ENCODE data around the gene SH3BP4. TPM values are rescaled to one million over a fixed set of nuclear protein-coding genes. Genes with fewer than 3 reads are reported as not detected.

SH3BP4 gene
- total RNA-seq, 1 experiment from 2014 or later = 93.8 TPM

DNA sequence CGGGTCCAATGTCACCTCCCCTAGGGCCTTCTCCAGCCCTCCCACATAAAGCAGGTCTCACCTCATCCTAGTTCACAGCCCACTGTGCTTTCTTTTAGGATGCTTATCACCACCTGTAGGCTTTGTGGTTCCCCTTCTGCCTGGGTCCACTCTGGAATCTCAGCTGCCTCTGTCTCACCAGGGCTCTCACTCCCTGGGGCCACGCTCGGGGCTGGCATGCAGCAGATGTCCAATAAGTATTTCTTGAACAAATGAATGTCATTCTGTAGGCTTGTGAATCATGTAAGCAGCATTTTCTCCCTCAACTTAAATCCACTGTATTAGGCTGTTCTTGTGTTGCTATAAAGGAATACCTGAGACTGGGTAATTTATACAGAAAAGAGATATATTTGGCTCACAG is 4.3 kb upstream of the SH3BP4 start:
- H2BK5ac ChIP-seq (ENCODE audit: insufficient read length, low read length) = no peak overlapping the region
- H3K14ac ChIP-seq (ENCODE audit: insufficient read depth, low read length) = no peak overlapping the region
- no peak overlapping the region for H3K56ac ChIP-seq (ENCODE audit: insufficient read length, low read depth, low read length)
- no peak overlapping the region for H3T11ph ChIP-seq (ENCODE audit: low read length)
- H2BK15ac ChIP-seq (ENCODE audit: low read depth, low read length) = no peak overlapping the region
- TF ChIP-seq, protein P1, sequence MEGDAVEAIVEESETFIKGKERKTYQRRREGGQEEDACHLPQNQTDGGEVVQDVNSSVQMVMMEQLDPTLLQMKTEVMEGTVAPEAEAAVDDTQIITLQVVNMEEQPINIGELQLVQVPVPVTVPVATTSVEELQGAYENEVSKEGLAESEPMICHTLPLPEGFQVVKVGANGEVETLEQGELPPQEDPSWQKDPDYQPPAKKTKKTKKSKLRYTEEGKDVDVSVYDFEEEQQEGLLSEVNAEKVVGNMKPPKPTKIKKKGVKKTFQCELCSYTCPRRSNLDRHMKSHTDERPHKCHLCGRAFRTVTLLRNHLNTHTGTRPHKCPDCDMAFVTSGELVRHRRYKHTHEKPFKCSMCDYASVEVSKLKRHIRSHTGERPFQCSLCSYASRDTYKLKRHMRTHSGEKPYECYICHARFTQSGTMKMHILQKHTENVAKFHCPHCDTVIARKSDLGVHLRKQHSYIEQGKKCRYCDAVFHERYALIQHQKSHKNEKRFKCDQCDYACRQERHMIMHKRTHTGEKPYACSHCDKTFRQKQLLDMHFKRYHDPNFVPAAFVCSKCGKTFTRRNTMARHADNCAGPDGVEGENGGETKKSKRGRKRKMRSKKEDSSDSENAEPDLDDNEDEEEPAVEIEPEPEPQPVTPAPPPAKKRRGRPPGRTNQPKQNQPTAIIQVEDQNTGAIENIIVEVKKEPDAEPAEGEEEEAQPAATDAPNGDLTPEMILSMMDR (conservative IDR thresholded peaks at IDR 0.05) = no peak
- H2AK5ac ChIP-seq (ENCODE audit: insufficient read length, low read length) = no peak overlapping the region
- Mint-ChIP-seq H3K36me3 (ENCODE audit: insufficient read depth in 1 of 3, low read depth in 3 of 3) (peaks cover 0 to 5% (median 0%) of the 10 kb centered on the region in 3 experiments; a peak in 1 of 7 replicates), H3K27ac (no peak overlapping the region), H3K4me3 (no peak overlapping the region), H3K27me3 (ENCODE audit: low read depth) (peaks cover 30% of the 10 kb centered on the region), H3K9me3 (peaks cover 4 to 5% of the 10 kb centered on the region in 2 experiments; a peak in 4 of 5 replicates), H3K4me1 (peaks cover 10 to 11% of the 10 kb centered on the region in 2 experiments)
- H3K9ac ChIP-seq (ENCODE audit: extremely low read depth, insufficient read length, low read length) = no peak overlapping the region
- no peak overlapping the region for H2AFZ ChIP-seq (ENCODE audit: low read length)
- no peak overlapping the region for H3K18ac ChIP-seq (ENCODE audit: insufficient read length, low read depth, low read length)
- no peak overlapping the region for H2BK120ac ChIP-seq (ENCODE audit: low read depth, low read length, poor library complexity, severe bottlenecking)
- no peaks in the 10 kb centered on the region for H3K79me1 ChIP-seq (ENCODE audit: insufficient read depth, low read depth, low read length, poor library complexity, severe bottlenecking)
- no peak overlapping the region for H4K8ac ChIP-seq (replicated peaks; ENCODE audit: insufficient read length, low read depth, low read length)
- no peaks in the 10 kb centered on the region; the same call in 1 of the 2 replicates for H3K79me2 ChIP-seq (ENCODE audit: insufficient read depth, low read length)
- H2BK12ac ChIP-seq (ENCODE audit: insufficient read length, low read depth, low read length) = no peak overlapping the region
- no peaks in the 10 kb centered on the region; the same call in 1 of the 2 replicates for H3K27me3 ChIP-seq (ENCODE audit: insufficient read depth, low read length)
- no peaks in the 10 kb centered on the region for H3K4me1 ChIP-seq (ENCODE audit: insufficient read depth, low read length)
- H3K9me3 ChIP-seq (ENCODE audit: control insufficient read depth, low read depth, low read length) = no peaks in the 10 kb centered on the region
- WGBS (ENCODE audit: extremely low coverage, insufficient read length, low lambda C conversion rate) = no CpG with 5 or more reads among the region's 3 CpGs
- DNase-seq = no peak
- no peaks in the 10 kb centered on the region for H4K20me1 ChIP-seq (ENCODE audit: control insufficient read depth, insufficient read depth, insufficient read length)
- H4K91ac ChIP-seq (ENCODE audit: insufficient read length, low read depth, low read length) = no peak overlapping the region
- H3K23ac ChIP-seq (ENCODE audit: insufficient read length, low read depth, low read length) = no peak overlapping the region
- H3K4me2 ChIP-seq (ENCODE audit: insufficient read depth, insufficient read length, low read length) = no peak overlapping the region
- no peak overlapping the region for H3K27ac ChIP-seq (ENCODE audit: insufficient read length, low read depth, low read length)
- H4K5ac ChIP-seq (ENCODE audit: insufficient read length, low read depth, low read length) = no peak overlapping the region
- H3K23me2 ChIP-seq (ENCODE audit: insufficient read length, low read depth, low read length, poor library complexity, severe bottlenecking) = peaks cover 12% of the 10 kb centered on the region
- no peak overlapping the region for H2BK20ac ChIP-seq (ENCODE audit: low read depth, low read length, poor library complexity, severe bottlenecking)
- no peak overlapping the region for H3K4ac ChIP-seq (ENCODE audit: low read depth, low read length)
